IMR-90 (cell line): ENCODE measurements around the gene CASZ1.

Source experiments
- CEBPB ChIP-seq: IDR thresholded peaks from 2 replicates; pipeline ENCODE4 v1.6.1; 2012; ENCODE audit warnings: low read depth, low read length, improper control_type of control experiment
- CHD1 ChIP-seq: IDR thresholded peaks from 2 replicates; pipeline ENCODE4 v1.6.1; 2012; ENCODE audit warnings: low read depth, low read length, improper control_type of control experiment
- FOS ChIP-seq: fragments of 150-350 bp; IDR thresholded peaks from 2 replicates; pipeline ENCODE4 v1.6.1; 2016; ENCODE audit warnings: low read depth, low read length
- MAFK ChIP-seq: IDR thresholded peaks from 2 replicates; pipeline ENCODE4 v1.6.1; 2012; ENCODE audit warnings: low read depth, low read length, improper control_type of control experiment
- POLR2A ChIP-seq: IDR thresholded peaks from 2 replicates; pipeline ENCODE4 v1.6.1; 2012; ENCODE audit warnings: mild to moderate bottlenecking, low read depth, low read length
- RCOR1 ChIP-seq: IDR thresholded peaks from 2 replicates; pipeline ENCODE4 v1.6.1; 2012; ENCODE audit warnings: mild to moderate bottlenecking, low read length, improper control_type of control experiment; ENCODE audit not compliant: insufficient replicate concordance
- SMC3 ChIP-seq: fragments of 150-350 bp; IDR thresholded peaks from 2 replicates; pipeline ENCODE4 v1.6.1; 2016; ENCODE audit warnings: low read depth, mild to moderate bottlenecking, antibody characterized with exemption, low read length, moderate library complexity
- TF ChIP-seq, protein P1 (sequence below): conservative IDR thresholded peaks from 2 replicates; pipeline ENCODE4 v1.5.1; 2012; ENCODE audit warnings: mild to moderate bottlenecking, low read depth, low read length, improper control_type of control experiment
- TF ChIP-seq, protein P2 (sequence below): fragments of 150-350 bp; IDR thresholded peaks from 2 replicates; pipeline ENCODE4 v1.6.1; 2017; ENCODE audit warnings: mild to moderate bottlenecking, antibody characterized with exemption, low read length, low read depth
- TF ChIP-seq, protein P3 (sequence below): fragments of 150-350 bp; IDR thresholded peaks from 2 replicates; pipeline ENCODE4 v1.6.1; 2016; ENCODE audit warnings: low read depth, mild to moderate bottlenecking, low read length, moderate library complexity, borderline replicate concordance

DNA sequence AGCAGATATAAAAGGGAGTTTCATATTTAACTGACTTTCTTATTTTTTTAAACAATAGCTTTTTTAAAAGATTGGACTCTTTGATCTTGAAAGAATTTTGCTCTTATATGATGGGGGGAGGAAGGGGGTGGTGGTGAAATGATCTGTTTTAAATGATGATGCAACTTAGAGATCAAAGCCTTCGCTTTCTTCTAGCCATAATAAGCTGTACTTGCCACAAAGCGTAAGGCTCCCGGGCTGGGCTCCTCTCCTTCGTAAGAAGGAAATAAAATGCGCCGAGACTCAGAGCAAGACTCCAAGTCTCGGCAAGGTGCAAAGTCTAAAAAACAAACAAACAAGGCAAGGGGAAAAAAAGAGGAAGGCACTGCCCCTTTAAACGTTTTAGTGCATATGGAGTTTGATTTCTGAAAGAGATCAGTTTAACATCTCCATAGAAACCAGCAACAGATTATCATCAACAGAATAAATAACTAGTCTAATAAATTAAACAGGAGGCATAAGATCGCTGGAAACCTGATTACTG is 3.3 kb downstream of the CASZ1 start:
- TF ChIP-seq, protein P1, sequence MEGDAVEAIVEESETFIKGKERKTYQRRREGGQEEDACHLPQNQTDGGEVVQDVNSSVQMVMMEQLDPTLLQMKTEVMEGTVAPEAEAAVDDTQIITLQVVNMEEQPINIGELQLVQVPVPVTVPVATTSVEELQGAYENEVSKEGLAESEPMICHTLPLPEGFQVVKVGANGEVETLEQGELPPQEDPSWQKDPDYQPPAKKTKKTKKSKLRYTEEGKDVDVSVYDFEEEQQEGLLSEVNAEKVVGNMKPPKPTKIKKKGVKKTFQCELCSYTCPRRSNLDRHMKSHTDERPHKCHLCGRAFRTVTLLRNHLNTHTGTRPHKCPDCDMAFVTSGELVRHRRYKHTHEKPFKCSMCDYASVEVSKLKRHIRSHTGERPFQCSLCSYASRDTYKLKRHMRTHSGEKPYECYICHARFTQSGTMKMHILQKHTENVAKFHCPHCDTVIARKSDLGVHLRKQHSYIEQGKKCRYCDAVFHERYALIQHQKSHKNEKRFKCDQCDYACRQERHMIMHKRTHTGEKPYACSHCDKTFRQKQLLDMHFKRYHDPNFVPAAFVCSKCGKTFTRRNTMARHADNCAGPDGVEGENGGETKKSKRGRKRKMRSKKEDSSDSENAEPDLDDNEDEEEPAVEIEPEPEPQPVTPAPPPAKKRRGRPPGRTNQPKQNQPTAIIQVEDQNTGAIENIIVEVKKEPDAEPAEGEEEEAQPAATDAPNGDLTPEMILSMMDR = no peak
- no peak for TF ChIP-seq POLR2A
- no peak for TF ChIP-seq SMC3
- TF ChIP-seq FOS = no peak
- TF ChIP-seq RCOR1 = no peak
- TF ChIP-seq CEBPB = 0 out of 2 replicates have a peak, but pooled peaks have one; percentile 13
- TF ChIP-seq MAFK = no peak
- TF ChIP-seq, protein P2, sequence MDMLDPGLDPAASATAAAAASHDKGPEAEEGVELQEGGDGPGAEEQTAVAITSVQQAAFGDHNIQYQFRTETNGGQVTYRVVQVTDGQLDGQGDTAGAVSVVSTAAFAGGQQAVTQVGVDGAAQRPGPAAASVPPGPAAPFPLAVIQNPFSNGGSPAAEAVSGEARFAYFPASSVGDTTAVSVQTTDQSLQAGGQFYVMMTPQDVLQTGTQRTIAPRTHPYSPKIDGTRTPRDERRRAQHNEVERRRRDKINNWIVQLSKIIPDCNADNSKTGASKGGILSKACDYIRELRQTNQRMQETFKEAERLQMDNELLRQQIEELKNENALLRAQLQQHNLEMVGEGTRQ = no peak
- TF ChIP-seq CHD1 = no peak
- TF ChIP-seq, protein P3, sequence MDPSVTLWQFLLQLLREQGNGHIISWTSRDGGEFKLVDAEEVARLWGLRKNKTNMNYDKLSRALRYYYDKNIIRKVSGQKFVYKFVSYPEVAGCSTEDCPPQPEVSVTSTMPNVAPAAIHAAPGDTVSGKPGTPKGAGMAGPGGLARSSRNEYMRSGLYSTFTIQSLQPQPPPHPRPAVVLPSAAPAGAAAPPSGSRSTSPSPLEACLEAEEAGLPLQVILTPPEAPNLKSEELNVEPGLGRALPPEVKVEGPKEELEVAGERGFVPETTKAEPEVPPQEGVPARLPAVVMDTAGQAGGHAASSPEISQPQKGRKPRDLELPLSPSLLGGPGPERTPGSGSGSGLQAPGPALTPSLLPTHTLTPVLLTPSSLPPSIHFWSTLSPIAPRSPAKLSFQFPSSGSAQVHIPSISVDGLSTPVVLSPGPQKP = no peak
